Measurements from ENCODE around the gene KRCC1.

The KRCC1 gene

GRCh38 chr2:88092773-88093172, 37.2 kb upstream of the KRCC1 start:
- Histone ChIP-seq H3K14ac (ENCODE audit: low read length) (no peak overlapping the region), H3K4me1 (ENCODE audit: control insufficient read depth in 2 of 2, insufficient read depth in 1 of 2, low read depth in 1 of 2, low read length in 2 of 2) (peaks cover 5 to 19% of the 10 kb centered on the region in 2 donors), H3K79me1 (ENCODE audit: low read depth, low read length) (no peaks in the 10 kb centered on the region), H3K9me3 (replicated peaks in 1 of 2; ENCODE audit: control insufficient read depth in 2 of 2, insufficient read depth in 1 of 2, low read depth in 1 of 2, low read length in 2 of 2) (no peaks in the 10 kb centered on the region), H2AK5ac (ENCODE audit: low read depth, low read length) (no peak overlapping the region), H3K9ac (ENCODE audit: low read depth, low read length, poor library complexity) (no peak overlapping the region), H4K91ac (ENCODE audit: low read depth, low read length, poor library complexity) (no peak overlapping the region), H2BK120ac (ENCODE audit: low read depth, low read length) (no peak overlapping the region), H2BK15ac (ENCODE audit: low read length) (no peak overlapping the region), H3K4me3 (ENCODE audit: low read length in 2 of 2) (no peak overlapping the region), H4K8ac (ENCODE audit: low read depth, low read length) (no peak overlapping the region), H3K27me3 (ENCODE audit: control insufficient read depth in 3 of 3, insufficient read depth in 3 of 3, low read depth in 1 of 3, low read length in 3 of 3) (no peaks in the 10 kb centered on the region), H3K4me2 (ENCODE audit: insufficient read depth, low read length, poor library complexity, severe bottlenecking) (no peak overlapping the region), H3K23ac (ENCODE audit: low read depth, low read length, poor library complexity) (no peak overlapping the region), H2BK12ac (ENCODE audit: low read length) (no peak overlapping the region), H3K27ac (replicated peaks; ENCODE audit: low read length) (no peak overlapping the region), H3K36me3 (replicated peaks in 1 of 2; ENCODE audit: control insufficient read depth in 2 of 2, insufficient read depth in 2 of 2, low read length in 2 of 2) (no peaks in the 10 kb centered on the region), H3K18ac (ENCODE audit: low read length) (no peak overlapping the region), H2BK5ac (ENCODE audit: low read length) (no peak overlapping the region), H2AFZ (ENCODE audit: low read length) (no peak overlapping the region), H3K4ac (ENCODE audit: low read length) (no peak overlapping the region)
- no peak for DNase-seq (ENCODE audit: low spot score)

DNA sequence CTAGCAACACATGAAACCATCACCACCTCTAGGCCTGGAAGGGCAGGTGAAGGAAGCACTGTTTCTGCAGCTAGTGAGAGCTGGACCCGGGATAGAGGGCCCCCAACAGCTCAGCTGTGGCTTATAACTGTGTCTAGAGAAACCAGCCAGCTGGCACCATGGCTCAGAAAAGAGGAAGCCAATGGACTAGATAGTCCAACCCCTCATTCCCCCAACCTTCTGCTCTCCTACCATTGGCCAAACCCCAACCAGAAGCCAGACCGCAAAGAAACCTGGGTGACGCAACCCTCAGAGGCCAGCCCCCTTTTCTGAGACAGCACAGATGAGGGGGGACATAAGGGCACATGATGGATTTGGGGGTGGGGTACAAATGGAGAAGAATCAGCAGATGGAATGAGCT, 36.4 kb upstream of the KRCC1 start:
- no peaks in the 10 kb centered on the region for H3K9me3 ChIP-seq (replicated peaks in 1 of 2; ENCODE audit: control insufficient read depth in 2 of 2, insufficient read depth in 1 of 2, low read depth in 1 of 2, low read length in 2 of 2)
- H3K4ac ChIP-seq (ENCODE audit: low read length): no peak overlapping the region
- WGBS, 2 donors (ENCODE audit: extremely low coverage in 2 of 2, insufficient read length in 2 of 2, insufficient replicate concordance in 1 of 2): no CpG with 5 or more reads among the region's 3 CpGs
- no peak overlapping the region for H2AFZ ChIP-seq (ENCODE audit: low read length)
- H3K36me3 ChIP-seq (replicated peaks in 1 of 2; ENCODE audit: control insufficient read depth in 2 of 2, insufficient read depth in 2 of 2, low read length in 2 of 2): no peaks in the 10 kb centered on the region
- no peak overlapping the region for H3K9ac ChIP-seq (ENCODE audit: low read depth, low read length, poor library complexity)
- no peak overlapping the region for H2AK5ac ChIP-seq (ENCODE audit: low read depth, low read length)
- H3K4me3 ChIP-seq (ENCODE audit: low read length in 2 of 2): no peak overlapping the region
- H2BK12ac ChIP-seq (ENCODE audit: low read length): no peak overlapping the region
- H3K27ac ChIP-seq (replicated peaks; ENCODE audit: low read length): no peak overlapping the region
- H3K27me3 ChIP-seq (ENCODE audit: control insufficient read depth in 3 of 3, insufficient read depth in 3 of 3, low read depth in 1 of 3, low read length in 3 of 3): no peaks in the 10 kb centered on the region
- H3K4me2 ChIP-seq (ENCODE audit: insufficient read depth, low read length, poor library complexity, severe bottlenecking): no peak overlapping the region
- H2BK120ac ChIP-seq (ENCODE audit: low read depth, low read length): no peak overlapping the region
- no peak overlapping the region for H3K14ac ChIP-seq (ENCODE audit: low read length)
- no peak overlapping the region for H4K91ac ChIP-seq (ENCODE audit: low read depth, low read length, poor library complexity)
- H3K23ac ChIP-seq (ENCODE audit: low read depth, low read length, poor library complexity): no peak overlapping the region
- no peak overlapping the region for H4K8ac ChIP-seq (ENCODE audit: low read depth, low read length)
- no peaks in the 10 kb centered on the region for H3K79me1 ChIP-seq (ENCODE audit: low read depth, low read length)
- DNase-seq (ENCODE audit: low spot score): no peak
- no peak overlapping the region for H3K18ac ChIP-seq (ENCODE audit: low read length)
- H2BK5ac ChIP-seq (ENCODE audit: low read length): no peak overlapping the region
- peaks cover 5 to 19% of the 10 kb centered on the region in 2 donors for H3K4me1 ChIP-seq (ENCODE audit: control insufficient read depth in 2 of 2, insufficient read depth in 1 of 2, low read depth in 1 of 2, low read length in 2 of 2)
- no peak overlapping the region for H2BK15ac ChIP-seq (ENCODE audit: low read length)

DNA sequence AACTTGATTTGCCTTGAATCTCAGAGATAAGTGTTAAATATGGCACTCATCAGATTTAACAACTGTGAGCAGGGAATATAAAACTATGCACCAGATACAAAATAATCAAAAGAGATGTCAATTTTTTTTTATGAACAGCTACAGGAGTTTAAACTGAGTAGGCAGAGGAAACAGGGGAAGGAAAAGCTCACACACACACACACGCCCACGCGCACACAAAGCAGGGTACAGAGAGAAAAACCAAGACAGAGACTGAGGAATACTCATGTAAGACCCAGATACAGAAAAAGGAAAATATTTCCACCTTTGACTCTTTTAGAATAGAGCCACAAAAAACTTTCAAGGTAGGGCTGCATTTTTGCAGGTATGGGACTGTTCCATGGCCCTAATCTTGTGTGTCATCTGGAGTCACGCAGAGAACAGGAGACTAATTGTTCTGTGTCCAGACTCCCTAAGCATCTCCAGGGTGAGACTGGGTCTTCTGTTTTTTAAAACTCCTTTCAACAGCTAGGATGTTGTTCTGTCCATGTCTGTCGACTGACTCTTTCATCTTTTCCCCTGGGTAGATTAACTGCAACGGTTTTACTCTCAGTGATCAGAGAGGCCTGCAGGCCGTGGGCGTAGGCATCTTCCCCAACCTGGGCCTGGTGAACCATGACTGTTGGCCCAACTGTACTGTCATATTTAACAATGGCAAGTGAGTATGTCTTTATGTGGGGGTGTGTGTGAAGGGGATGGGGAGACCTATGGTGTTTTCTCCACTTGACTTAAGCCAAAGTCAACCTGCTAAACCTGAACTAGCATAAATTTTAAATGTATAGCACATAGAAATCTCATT, 35.1 kb upstream of the KRCC1 start:
- Histone ChIP-seq H3K4me2 (ENCODE audit: insufficient read depth, low read length, poor library complexity, severe bottlenecking) (no peak overlapping the region), H3K36me3 (replicated peaks in 1 of 2; ENCODE audit: control insufficient read depth in 2 of 2, insufficient read depth in 2 of 2, low read length in 2 of 2) (no peaks in the 10 kb centered on the region), H4K91ac (ENCODE audit: low read depth, low read length, poor library complexity) (no peak overlapping the region), H3K4ac (ENCODE audit: low read length) (no peak overlapping the region), H3K9ac (ENCODE audit: low read depth, low read length, poor library complexity) (no peak overlapping the region), H3K18ac (ENCODE audit: low read length) (no peak overlapping the region), H3K27ac (replicated peaks; ENCODE audit: low read length) (no peak overlapping the region), H3K27me3 (ENCODE audit: control insufficient read depth in 3 of 3, insufficient read depth in 3 of 3, low read depth in 1 of 3, low read length in 3 of 3) (no peaks in the 10 kb centered on the region), H2BK12ac (ENCODE audit: low read length) (no peak overlapping the region), H2BK5ac (ENCODE audit: low read length) (no peak overlapping the region), H3K4me1 (ENCODE audit: control insufficient read depth in 2 of 2, insufficient read depth in 1 of 2, low read depth in 1 of 2, low read length in 2 of 2) (peaks cover 5 to 16% of the 10 kb centered on the region in 2 donors), H2BK120ac (ENCODE audit: low read depth, low read length) (no peak overlapping the region), H3K9me3 (replicated peaks in 1 of 2; ENCODE audit: control insufficient read depth in 2 of 2, insufficient read depth in 1 of 2, low read depth in 1 of 2, low read length in 2 of 2) (no peaks in the 10 kb centered on the region), H2AFZ (ENCODE audit: low read length) (no peak overlapping the region), H3K4me3 (ENCODE audit: low read length in 2 of 2) (no peak overlapping the region), H3K14ac (ENCODE audit: low read length) (no peak overlapping the region), H4K8ac (ENCODE audit: low read depth, low read length) (no peak overlapping the region), H3K23ac (ENCODE audit: low read depth, low read length, poor library complexity) (no peak overlapping the region), H3K79me1 (ENCODE audit: low read depth, low read length) (no peaks in the 10 kb centered on the region), H2BK15ac (ENCODE audit: low read length) (no peak overlapping the region), H2AK5ac (ENCODE audit: low read depth, low read length) (no peak overlapping the region)
- WGBS, 2 donors (ENCODE audit: extremely low coverage in 2 of 2, insufficient read length in 2 of 2, insufficient replicate concordance in 1 of 2): no CpG with 5 or more reads among the region's 8 CpGs
- no peak for DNase-seq (ENCODE audit: low spot score)

- H2BK15ac ChIP-seq (ENCODE audit: low read length): no peak overlapping the region
- no peak overlapping the region for H3K14ac ChIP-seq (ENCODE audit: low read length)
- no peak overlapping the region for H3K18ac ChIP-seq (ENCODE audit: low read length)
- no peak overlapping the region for H3K9ac ChIP-seq (ENCODE audit: low read depth, low read length, poor library complexity)
- H3K36me3 ChIP-seq (replicated peaks in 1 of 2; ENCODE audit: control insufficient read depth in 2 of 2, insufficient read depth in 2 of 2, low read length in 2 of 2): no peaks in the 10 kb centered on the region
- H3K79me1 ChIP-seq (ENCODE audit: low read depth, low read length): no peaks in the 10 kb centered on the region
- no peak overlapping the region for H2BK120ac ChIP-seq (ENCODE audit: low read depth, low read length)
- no peaks in the 10 kb centered on the region for H3K27me3 ChIP-seq (ENCODE audit: control insufficient read depth in 3 of 3, insufficient read depth in 3 of 3, low read depth in 1 of 3, low read length in 3 of 3)
- H2AK5ac ChIP-seq (ENCODE audit: low read depth, low read length): no peak overlapping the region
- H2BK5ac ChIP-seq (ENCODE audit: low read length): no peak overlapping the region
- no peak overlapping the region for H3K4me3 ChIP-seq (ENCODE audit: low read length in 2 of 2)
- no peak overlapping the region for H2AFZ ChIP-seq (ENCODE audit: low read length)
- no peak for DNase-seq (ENCODE audit: low spot score)
- no peak overlapping the region for H2BK12ac ChIP-seq (ENCODE audit: low read length)
- H3K4ac ChIP-seq (ENCODE audit: low read length): no peak overlapping the region
- H3K4me1 ChIP-seq (ENCODE audit: control insufficient read depth in 2 of 2, insufficient read depth in 1 of 2, low read depth in 1 of 2, low read length in 2 of 2): peaks cover 0 to 2% of the 10 kb centered on the region in 2 donors
- no peak overlapping the region for H3K27ac ChIP-seq (replicated peaks; ENCODE audit: low read length)
- no peak overlapping the region for H3K23ac ChIP-seq (ENCODE audit: low read depth, low read length, poor library complexity)
- no peak overlapping the region for H4K8ac ChIP-seq (ENCODE audit: low read depth, low read length)
- no CpG with 5 or more reads among the region's 2 CpGs for WGBS, 2 donors (ENCODE audit: extremely low coverage in 2 of 2, insufficient read length in 2 of 2, insufficient replicate concordance in 1 of 2)
- no peak overlapping the region for H4K91ac ChIP-seq (ENCODE audit: low read depth, low read length, poor library complexity)
- no peak overlapping the region for H3K4me2 ChIP-seq (ENCODE audit: insufficient read depth, low read length, poor library complexity, severe bottlenecking)
- no peaks in the 10 kb centered on the region for H3K9me3 ChIP-seq (replicated peaks in 1 of 2; ENCODE audit: control insufficient read depth in 2 of 2, insufficient read depth in 1 of 2, low read depth in 1 of 2, low read length in 2 of 2)
Measured at GRCh38 chr2:88088999-88089398, 33.4 kb upstream of the KRCC1 start.

Measured in neuronal stem cell (in vitro differentiated cells).